GM12865 (cell line): Measurements from ENCODE around the gene CTNNB1.

Experiments
- DNase-seq: peaks from one replicate; pipeline ENCODE4 v3.0.0; 2010; ENCODE audit warnings: low read depth
- H3K4me3 ChIP-seq: 2 replicates; pipeline ENCODE4 v1.5.1; 2011; ENCODE audit warnings: mild to moderate bottlenecking, low read depth, low read length, control low read depth
- TF ChIP-seq, protein P1 (sequence below): IDR thresholded peaks from 2 replicates; pipeline ENCODE4 v1.5.1; 2011; ENCODE audit warnings: low read length, control low read depth, low read depth, inconsistent platforms; ENCODE audit not compliant: insufficient read depth; ENCODE audit errors: missing control alignments

The CTNNB1 gene

DNA sequence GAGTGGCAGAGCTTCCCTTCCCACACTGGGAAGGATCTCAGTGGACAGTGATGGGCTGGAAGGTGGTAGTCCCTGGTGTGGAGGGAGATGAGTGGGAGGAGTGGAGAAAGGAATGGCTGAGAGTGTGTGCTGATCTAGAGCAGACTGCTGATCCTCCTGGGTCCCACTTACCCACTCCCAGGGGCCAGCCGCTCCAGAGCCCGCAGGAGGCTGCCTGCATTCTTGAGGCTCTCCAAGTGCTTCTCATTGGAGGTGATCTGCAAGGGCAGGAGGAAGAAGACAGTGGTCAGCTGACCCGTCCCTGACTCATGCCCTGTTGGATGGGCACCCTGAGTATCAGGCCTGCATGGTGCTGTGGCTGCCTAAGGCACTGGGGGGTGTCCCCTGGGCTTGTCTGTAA lies 50.0 kb downstream of the CTNNB1 start:
- TF ChIP-seq, protein P1, sequence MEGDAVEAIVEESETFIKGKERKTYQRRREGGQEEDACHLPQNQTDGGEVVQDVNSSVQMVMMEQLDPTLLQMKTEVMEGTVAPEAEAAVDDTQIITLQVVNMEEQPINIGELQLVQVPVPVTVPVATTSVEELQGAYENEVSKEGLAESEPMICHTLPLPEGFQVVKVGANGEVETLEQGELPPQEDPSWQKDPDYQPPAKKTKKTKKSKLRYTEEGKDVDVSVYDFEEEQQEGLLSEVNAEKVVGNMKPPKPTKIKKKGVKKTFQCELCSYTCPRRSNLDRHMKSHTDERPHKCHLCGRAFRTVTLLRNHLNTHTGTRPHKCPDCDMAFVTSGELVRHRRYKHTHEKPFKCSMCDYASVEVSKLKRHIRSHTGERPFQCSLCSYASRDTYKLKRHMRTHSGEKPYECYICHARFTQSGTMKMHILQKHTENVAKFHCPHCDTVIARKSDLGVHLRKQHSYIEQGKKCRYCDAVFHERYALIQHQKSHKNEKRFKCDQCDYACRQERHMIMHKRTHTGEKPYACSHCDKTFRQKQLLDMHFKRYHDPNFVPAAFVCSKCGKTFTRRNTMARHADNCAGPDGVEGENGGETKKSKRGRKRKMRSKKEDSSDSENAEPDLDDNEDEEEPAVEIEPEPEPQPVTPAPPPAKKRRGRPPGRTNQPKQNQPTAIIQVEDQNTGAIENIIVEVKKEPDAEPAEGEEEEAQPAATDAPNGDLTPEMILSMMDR = no peak
- DNase-seq = no peak
- no peak overlapping the region for H3K4me3 ChIP-seq

DNA sequence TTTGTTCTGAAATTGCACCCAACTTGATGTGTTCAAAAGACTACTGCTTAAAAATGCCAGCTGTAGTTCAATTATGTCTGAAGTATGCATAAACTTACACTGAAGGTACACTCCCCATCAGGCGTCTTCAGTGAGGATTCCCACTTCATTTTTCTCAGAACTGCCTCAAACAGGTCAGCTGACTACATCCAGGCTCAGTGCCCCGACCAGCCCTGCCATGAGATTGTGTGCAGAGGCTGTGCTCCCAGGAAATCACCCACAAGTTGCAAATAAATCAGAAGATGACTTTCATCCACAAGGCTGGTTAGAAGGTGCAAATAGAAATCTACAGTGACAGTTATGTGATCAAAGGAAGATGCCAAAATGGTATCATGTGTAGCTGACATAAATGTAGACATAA lies 51.5 kb downstream of the CTNNB1 start:
- DNase-seq = no peak
- no peak overlapping the region for H3K4me3 ChIP-seq
- TF ChIP-seq, protein P1 = no peak

DNA sequence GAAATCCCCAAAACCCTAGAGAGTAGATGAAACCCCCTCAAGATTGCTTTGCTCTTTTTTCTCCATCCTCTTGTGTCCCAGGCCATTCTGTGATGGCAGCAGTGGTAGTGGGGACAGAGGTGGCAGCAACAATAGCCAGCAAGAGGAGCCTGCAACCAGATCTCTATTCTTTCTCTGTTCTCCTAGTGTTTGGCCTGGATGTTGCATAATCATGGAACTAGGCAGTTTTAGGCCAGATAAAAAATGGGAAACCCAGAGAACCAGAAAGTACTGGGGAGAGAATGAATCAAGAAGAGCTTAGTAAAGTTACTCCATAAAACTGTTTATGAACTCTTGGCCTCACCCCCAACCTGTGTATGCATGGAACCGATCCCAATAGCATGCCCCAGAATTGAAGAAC lies 52.3 kb downstream of the CTNNB1 start:
- DNase-seq = no peak

DNA sequence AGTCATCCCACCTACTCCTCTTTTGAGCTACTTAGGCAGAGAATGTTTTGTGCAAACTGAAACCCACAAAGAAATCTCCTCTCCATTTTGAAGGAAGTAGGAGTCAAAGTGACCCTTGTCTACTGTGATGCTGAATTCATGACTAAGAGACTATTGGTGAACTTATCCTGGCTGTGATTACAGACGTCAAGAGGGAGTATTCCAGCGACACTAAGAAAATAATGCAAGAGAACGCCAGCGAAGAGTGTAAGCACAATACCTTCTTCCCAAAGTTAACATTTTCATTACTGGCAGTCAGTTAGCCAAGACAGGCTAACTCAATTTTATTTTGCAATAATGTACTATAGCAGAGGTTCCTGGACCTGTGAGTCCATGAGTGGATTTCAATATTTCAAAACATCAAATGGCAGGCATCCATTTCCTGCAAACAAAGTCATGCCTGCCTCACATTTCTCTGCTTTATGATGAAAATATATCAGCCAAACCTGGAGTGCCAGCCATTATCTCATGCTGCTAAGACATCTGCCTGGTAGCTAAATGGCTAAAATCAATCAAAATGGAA lies 59.0 kb downstream of the CTNNB1 start:
- TF ChIP-seq, protein P1 = no peak
- no peak for DNase-seq
- no peak overlapping the region for H3K4me3 ChIP-seq

More for the DNA sequence above, 52.3 kb downstream of the CTNNB1 start:
- TF ChIP-seq, protein P1 = no peak
- no peak overlapping the region for H3K4me3 ChIP-seq

DNA sequence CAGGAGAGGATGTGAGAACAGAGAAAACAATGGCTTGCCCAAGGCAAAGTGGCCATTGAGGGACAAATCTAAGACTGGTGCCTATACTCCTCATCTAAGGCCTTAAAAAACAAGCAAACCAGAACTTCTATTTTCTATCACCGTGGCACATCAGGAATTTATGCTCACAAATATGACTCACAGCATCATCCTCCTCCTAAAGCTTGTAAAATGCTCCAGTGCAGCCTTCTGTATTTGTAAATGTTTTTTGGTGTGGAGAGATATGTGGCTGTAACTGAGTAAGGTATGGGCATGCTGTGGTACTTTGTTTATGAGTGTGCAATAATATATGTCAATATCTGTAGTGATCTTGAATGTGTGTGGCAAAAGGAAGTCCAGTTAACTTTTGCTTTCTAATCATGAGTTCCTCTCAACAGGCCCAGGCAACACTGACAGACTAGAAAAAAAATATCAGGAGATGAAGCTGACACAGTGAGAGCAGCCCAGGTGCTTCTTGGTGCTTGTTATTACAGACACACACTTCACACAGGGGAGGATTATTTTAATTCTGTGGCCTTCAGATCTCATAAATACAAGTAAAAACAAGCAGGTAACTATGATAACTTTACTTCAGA lies 60.3 kb downstream of the CTNNB1 start:
- no peak for DNase-seq
- TF ChIP-seq, protein P1 = no peak
- no peak overlapping the region for H3K4me3 ChIP-seq

DNA sequence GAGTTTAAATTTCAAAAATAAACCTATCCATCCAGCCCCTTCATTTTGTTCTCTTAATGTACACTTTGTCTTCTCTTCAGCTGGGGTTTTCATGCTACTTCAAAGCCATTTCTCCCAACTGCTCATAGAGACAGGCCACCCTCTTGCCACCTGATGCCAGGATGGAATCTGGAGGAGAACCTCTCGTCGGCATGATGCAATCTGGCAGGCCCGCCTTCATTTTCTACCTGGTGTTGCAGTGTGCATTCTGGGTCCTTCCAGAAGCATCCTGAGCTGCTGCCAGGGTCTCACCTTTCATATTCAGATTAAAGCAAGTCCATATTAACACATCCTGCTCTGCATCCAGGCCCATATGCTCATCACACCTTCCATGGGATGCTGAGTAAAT lies 60.8 kb downstream of the CTNNB1 start:
- TF ChIP-seq, protein P1 = no peak
- no peak for DNase-seq
- no peak overlapping the region for H3K4me3 ChIP-seq

DNA sequence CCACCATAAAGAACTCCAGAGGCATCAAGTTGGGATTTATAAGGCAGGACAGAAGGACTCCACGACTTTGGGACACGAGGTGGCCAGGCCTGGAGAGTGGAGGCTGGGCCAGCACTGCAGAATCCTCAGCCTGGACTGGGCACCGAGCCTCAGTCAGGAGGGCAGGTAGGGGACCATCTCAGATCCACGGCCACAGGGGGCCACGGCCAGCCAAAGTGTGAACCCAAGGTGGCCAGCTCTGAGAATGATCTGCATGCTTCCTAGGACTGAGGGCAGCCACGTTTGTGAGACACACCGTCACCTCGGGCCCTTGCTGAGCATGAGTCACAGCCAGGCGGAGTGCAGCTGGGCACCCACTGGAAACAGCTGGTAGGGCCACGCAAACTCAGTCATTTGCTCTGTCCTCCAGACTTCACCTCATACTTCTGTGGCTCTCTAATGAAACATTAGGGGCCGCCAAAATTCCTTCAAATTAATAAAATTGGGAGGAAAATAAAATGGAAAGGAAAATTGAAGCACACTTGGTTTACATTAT lies 65.8 kb downstream of the CTNNB1 start:
- no peak overlapping the region for H3K4me3 ChIP-seq
- TF ChIP-seq, protein P1 = no peak
- no peak for DNase-seq
